ENCODE results near the gene SLC28A3. TPM values are rescaled to one million over a fixed set of nuclear protein-coding genes. Genes with fewer than 3 reads are reported as not detected.

The SLC28A3 gene
- total RNA-seq, 1 experiment from 2014 or later, result 0.77 TPM

DNA sequence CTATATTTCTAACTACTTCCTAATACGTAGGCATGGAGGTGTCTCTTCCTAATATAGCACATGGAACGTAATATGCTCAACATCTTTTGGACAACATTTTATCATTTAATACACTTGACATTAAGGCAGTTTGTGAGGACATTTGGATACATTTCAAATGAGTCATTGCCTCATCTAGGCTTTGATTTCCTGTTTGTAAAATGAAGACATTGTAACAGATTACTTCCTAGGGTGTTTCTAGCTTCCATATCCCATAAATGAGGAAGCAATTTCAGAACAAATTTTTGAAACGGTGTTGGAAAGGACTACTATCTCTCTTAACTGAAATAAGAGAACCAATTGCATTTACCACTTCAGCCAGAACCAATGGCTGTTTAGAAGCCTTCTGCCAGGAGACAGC is 38.7 kb downstream of the SLC28A3 start:
- H3K4me1 Mint-ChIP-seq (ENCODE audit: insufficient read depth, unreplicated experiment), result peaks cover 24% of the 10 kb centered on the region
- no peak overlapping the region for H3K4me3 Mint-ChIP-seq (ENCODE audit: unreplicated experiment)
- TF ChIP-seq, protein P1, sequence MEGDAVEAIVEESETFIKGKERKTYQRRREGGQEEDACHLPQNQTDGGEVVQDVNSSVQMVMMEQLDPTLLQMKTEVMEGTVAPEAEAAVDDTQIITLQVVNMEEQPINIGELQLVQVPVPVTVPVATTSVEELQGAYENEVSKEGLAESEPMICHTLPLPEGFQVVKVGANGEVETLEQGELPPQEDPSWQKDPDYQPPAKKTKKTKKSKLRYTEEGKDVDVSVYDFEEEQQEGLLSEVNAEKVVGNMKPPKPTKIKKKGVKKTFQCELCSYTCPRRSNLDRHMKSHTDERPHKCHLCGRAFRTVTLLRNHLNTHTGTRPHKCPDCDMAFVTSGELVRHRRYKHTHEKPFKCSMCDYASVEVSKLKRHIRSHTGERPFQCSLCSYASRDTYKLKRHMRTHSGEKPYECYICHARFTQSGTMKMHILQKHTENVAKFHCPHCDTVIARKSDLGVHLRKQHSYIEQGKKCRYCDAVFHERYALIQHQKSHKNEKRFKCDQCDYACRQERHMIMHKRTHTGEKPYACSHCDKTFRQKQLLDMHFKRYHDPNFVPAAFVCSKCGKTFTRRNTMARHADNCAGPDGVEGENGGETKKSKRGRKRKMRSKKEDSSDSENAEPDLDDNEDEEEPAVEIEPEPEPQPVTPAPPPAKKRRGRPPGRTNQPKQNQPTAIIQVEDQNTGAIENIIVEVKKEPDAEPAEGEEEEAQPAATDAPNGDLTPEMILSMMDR (IDR thresholded peaks at IDR 0.05; ENCODE audit: unreplicated experiment), result no peak
- CTCF ChIA-PET, result interaction anchor here (1.3 kb wide), 1 partner anchor 14 kb away, joined by 5 read pairs; no protein-coding TSS in a partner anchor
- H3K27ac Mint-ChIP-seq (ENCODE audit: low read depth, unreplicated experiment), result no peak overlapping the region
- H3K9me3 Mint-ChIP-seq (ENCODE audit: unreplicated experiment), result no peaks in the 10 kb centered on the region
- BruUV-seq (replicated peaks), result no TSS peak
- peak; percentile 62 for DNase-seq (ENCODE audit: unreplicated experiment)
- intact Hi-C loops (cut with micrococcal nuclease), result no loop called here
- no peaks in the 10 kb centered on the region for H3K27me3 Mint-ChIP-seq (ENCODE audit: insufficient read depth, unreplicated experiment)
- no peaks in the 10 kb centered on the region for H3K36me3 Mint-ChIP-seq (ENCODE audit: insufficient read depth, unreplicated experiment)
- POLR2A ChIA-PET, result interaction anchor here (0.7 to 2.5 kb wide), 2 partner anchors 24 to 322 kb away, joined by 4 to 8 read pairs; partner anchors contain the start of genes HNRNPK and RMI1

DNA sequence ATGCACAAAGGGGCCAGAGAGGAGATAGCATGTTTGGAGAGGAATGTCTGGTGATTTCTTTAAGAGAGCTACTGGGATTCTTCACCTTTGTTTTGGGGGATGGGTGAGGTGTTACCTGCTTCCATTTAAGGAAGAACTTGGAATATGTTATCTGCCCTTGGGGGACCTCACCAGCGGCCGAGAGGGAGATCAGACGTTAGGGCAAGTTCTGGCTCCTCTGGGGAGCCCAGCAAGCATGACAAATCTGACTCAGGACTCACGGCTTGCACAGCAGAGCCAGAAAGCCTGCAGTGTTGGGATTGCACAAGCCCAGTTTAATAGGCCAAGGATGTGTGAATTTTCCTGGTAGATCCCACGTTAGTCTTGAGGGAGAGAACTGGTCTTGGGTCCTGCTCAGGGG is 40.3 kb downstream of the SLC28A3 start:
- peak overlapping the region; percentile 46 for H3K27ac Mint-ChIP-seq (ENCODE audit: low read depth, unreplicated experiment)
- no peak overlapping the region for H3K4me3 Mint-ChIP-seq (ENCODE audit: unreplicated experiment)
- H3K4me1 Mint-ChIP-seq (ENCODE audit: insufficient read depth, unreplicated experiment), result peaks cover 25% of the 10 kb centered on the region
- TF ChIP-seq, protein P1 (IDR thresholded peaks at IDR 0.05; ENCODE audit: unreplicated experiment), result no peak
- ChIA-PET CTCF (interaction anchor here (0.6 to 1.6 kb wide), 5 partner anchors 15 to 484 kb away, joined by 3 to 8 read pairs (median 3); no protein-coding TSS in a partner anchor), POLR2A (interaction anchor here (2.5 kb wide), 1 partner anchor 320 kb away, joined by 8 read pairs; the partner anchor contains the start of genes HNRNPK and RMI1)
- no peaks in the 10 kb centered on the region for H3K36me3 Mint-ChIP-seq (ENCODE audit: insufficient read depth, unreplicated experiment)
- no peaks in the 10 kb centered on the region for H3K27me3 Mint-ChIP-seq (ENCODE audit: insufficient read depth, unreplicated experiment)
- peak; percentile 82 for DNase-seq (ENCODE audit: unreplicated experiment)
- BruUV-seq (replicated peaks), result no TSS peak
- no peaks in the 10 kb centered on the region for H3K9me3 Mint-ChIP-seq (ENCODE audit: unreplicated experiment)
- intact Hi-C loops (cut with micrococcal nuclease), result no loop called here

DNA sequence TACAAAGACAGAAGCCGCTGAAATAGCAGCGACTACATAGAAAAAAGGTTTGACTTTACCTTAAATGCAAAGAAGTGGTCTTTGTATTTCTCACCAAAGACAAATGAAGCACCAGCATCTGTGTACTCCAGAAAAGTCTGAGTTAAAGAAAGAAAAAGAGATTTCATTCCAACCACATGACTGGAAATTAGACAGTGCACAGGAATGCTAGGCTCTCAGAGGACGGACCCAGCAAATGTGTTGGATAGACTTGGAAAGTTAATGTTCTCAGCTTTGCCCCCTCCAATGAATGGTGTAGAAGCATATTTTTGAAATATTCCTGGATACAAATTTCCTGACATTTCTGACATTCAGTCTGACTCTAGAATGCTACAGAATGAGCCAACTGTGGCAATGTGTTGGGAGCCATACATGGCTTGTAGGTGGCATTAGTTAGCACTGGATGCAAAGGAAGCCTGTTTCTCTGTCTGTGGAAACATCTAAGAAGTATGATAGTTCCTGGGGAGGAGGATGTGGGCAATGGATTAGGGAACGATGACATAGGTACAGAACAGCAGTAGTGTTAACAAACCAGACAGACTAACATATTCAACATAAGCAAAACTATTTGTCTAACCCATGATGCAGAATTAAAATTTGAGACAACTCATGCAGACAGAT is 43.3 kb downstream of the SLC28A3 start:
- POLR2A ChIA-PET, result interaction anchor here (0.7 to 1.2 kb wide), 2 partner anchors 10 to 20 kb away, joined by 3 to 4 read pairs; no protein-coding TSS in a partner anchor
- Mint-ChIP-seq H3K4me3 (ENCODE audit: unreplicated experiment) (no peak overlapping the region), H3K36me3 (ENCODE audit: insufficient read depth, unreplicated experiment) (no peaks in the 10 kb centered on the region), H3K4me1 (ENCODE audit: insufficient read depth, unreplicated experiment) (peaks cover 25% of the 10 kb centered on the region), H3K9me3 (ENCODE audit: unreplicated experiment) (no peaks in the 10 kb centered on the region), H3K27ac (ENCODE audit: low read depth, unreplicated experiment) (no peak overlapping the region), H3K27me3 (ENCODE audit: insufficient read depth, unreplicated experiment) (no peaks in the 10 kb centered on the region)
- no peak for DNase-seq (ENCODE audit: unreplicated experiment)
- CTCF ChIA-PET, result interaction anchor here (0.6 to 0.9 kb wide), 3 partner anchors 10 to 288 kb away, joined by 3 to 5 read pairs (median 4); no protein-coding TSS in a partner anchor
- BruUV-seq (replicated peaks), result no TSS peak
- intact Hi-C loops (cut with micrococcal nuclease), result no loop called here
- TF ChIP-seq, protein P1 (IDR thresholded peaks at IDR 0.05; ENCODE audit: unreplicated experiment), result no peak

DNA sequence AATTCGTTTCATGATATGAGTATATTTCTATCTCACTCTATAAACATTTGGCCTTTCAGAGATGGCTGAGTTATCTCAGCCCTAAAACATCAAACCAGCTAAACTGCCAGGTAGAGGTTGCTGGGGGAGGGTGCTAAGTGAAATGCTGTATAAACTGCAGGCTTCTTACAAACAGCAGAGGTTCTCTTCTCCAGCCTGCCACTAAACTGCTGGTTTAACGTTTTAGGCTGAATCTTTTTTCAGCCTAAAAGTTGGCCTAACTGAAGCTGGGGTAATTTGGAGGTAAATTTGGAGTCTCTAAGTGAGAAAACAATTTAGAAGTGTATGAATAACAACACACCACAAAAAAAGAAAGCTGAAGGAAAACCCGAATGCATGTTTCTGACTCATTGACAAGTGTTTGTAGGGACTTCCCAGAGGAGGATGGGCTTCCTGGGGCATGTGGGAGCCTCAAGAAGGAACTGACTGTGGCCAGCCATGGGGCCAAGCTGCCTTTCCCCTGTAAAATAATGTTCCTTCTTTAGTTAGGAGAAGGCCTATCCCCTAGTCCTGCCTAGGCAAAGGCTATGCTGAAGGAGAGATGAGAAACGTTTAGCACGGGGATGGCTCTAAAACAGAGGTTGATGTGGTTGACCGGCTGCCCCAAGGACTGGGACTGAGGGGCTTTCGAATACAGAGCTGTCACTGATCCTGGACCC is 44.3 kb downstream of the SLC28A3 start:
- TF ChIP-seq, protein P1 (IDR thresholded peaks at IDR 0.05; ENCODE audit: unreplicated experiment), result no peak
- intact Hi-C loops (cut with micrococcal nuclease), result no loop called here
- peak overlapping the region; percentile 79 for H3K27ac Mint-ChIP-seq (ENCODE audit: low read depth, unreplicated experiment)
- DNase-seq (ENCODE audit: unreplicated experiment), result peak; percentile 55
- no peaks in the 10 kb centered on the region for H3K9me3 Mint-ChIP-seq (ENCODE audit: unreplicated experiment)
- POLR2A ChIA-PET, result interaction anchor here (0.7 to 1.2 kb wide), 2 partner anchors 9 to 19 kb away, joined by 3 to 4 read pairs; no protein-coding TSS in a partner anchor
- no peaks in the 10 kb centered on the region for H3K27me3 Mint-ChIP-seq (ENCODE audit: insufficient read depth, unreplicated experiment)
- peaks cover 17% of the 10 kb centered on the region for H3K4me1 Mint-ChIP-seq (ENCODE audit: insufficient read depth, unreplicated experiment)
- BruUV-seq (replicated peaks), result no TSS peak
- no peak overlapping the region for H3K4me3 Mint-ChIP-seq (ENCODE audit: unreplicated experiment)
- CTCF ChIA-PET, result interaction anchor here (0.6 to 0.9 kb wide), 2 partner anchors 9 to 287 kb away, joined by 3 to 5 read pairs; no protein-coding TSS in a partner anchor
- no peaks in the 10 kb centered on the region for H3K36me3 Mint-ChIP-seq (ENCODE audit: insufficient read depth, unreplicated experiment)
